HUDEP-2 (cell line): ENCODE measurements around the gene RELT.

Source experiments
- DNase-seq, 76 experiments: peaks; one replicate each; lab custom pipeline; 2025; ENCODE audit not compliant: unreplicated experiment in 76 of 76; lab: John Stamatoyannopoulos, UW

RELT gene

GRCh38 chr11:73372375-73372993 is 3.7 kb upstream of the RELT start:
- peak in 20 of 76 experiments; percentile 6 to 46 (median 20) for DNase-seq

GRCh38 chr11:73374151-73374550 is 2.0 kb upstream of the RELT start:
- DNase-seq: no peak

- peak in 2 of 76 experiments; percentile 62 to 69 for DNase-seq
Measured at GRCh38 chr11:73375830-73376159, 404 bp upstream of the RELT start.

GRCh38 chr11:73376803-73377629 is 817 bp downstream of the RELT start:
- DNase-seq: peak in 60 of 76 experiments; percentile 7 to 80 (median 52)

- peak in 13 of 76 experiments; percentile 14 to 40 (median 21) for DNase-seq
Measured at GRCh38 chr11:73379189-73379880, 3.1 kb downstream of the RELT start.

GRCh38 chr11:73380331-73380730 is 4.1 kb downstream of the RELT start:
- DNase-seq: no peak

- DNase-seq: no peak
Measured at GRCh38 chr11:73380897-73381410, 4.8 kb downstream of the RELT start.

GRCh38 chr11:73381589-73381988 is 5.4 kb downstream of the RELT start:
- DNase-seq: peak in 1 of 76 experiments; percentile 29

- no peak for DNase-seq
Measured at GRCh38 chr11:73382183-73382582, 6.0 kb downstream of the RELT start.

- no peak for DNase-seq
Measured at GRCh38 chr11:73382747-73383146, 6.5 kb downstream of the RELT start.

- no peak for DNase-seq
Measured at GRCh38 chr11:73383249-73384124, 7.3 kb downstream of the RELT start.

- DNase-seq: no peak
Measured at GRCh38 chr11:73384125-73384441, 7.9 kb downstream of the RELT start.

GRCh38 chr11:73384531-73384871 is 8.3 kb downstream of the RELT start:
- DNase-seq: no peak

- peak in 66 of 76 experiments; percentile 13 to 78 (median 52) for DNase-seq
Measured at GRCh38 chr11:73384872-73385689, 8.9 kb downstream of the RELT start.

- peak in 66 of 76 experiments; percentile 16 to 84 (median 56) for DNase-seq
Measured at GRCh38 chr11:73386016-73386415, 9.8 kb downstream of the RELT start.

GRCh38 chr11:73386546-73386945 is 10.3 kb downstream of the RELT start:
- DNase-seq: no peak

GRCh38 chr11:73387594-73388264 is 11.5 kb downstream of the RELT start:
- DNase-seq: no peak

GRCh38 chr11:73388265-73389133 is 12.3 kb downstream of the RELT start:
- DNase-seq: no peak
